Bronchial epithelial cell (primary cell): ENCODE results near the gene HOXB5. TPM values are rescaled to one million over a fixed set of nuclear protein-coding genes. Genes with fewer than 3 reads are reported as not detected.

Source experiments
- DNase-seq: peaks from one replicate; pipeline ENCODE4 v3.0.0-alpha.2; 2010; ENCODE audit warnings: low read depth
- FAIRE-seq: peaks from 2 replicates; lab custom pipeline; 2011; peaks lifted over from hg19 to GRCh38; lab: Jason Lieb, UNC
- H3K27me3 ChIP-seq: 2 replicates; pipeline ENCODE4 v1.5.1; 2011; ENCODE audit warnings: low read length; ENCODE audit not compliant: control insufficient read depth, insufficient read depth
- H3K36me3 ChIP-seq: 2 replicates; pipeline ENCODE4 v1.5.1; 2011; ENCODE audit warnings: low read length; ENCODE audit not compliant: control insufficient read depth, insufficient read depth
- H3K4me3 ChIP-seq: 2 replicates; pipeline ENCODE4 v1.5.1; 2011; ENCODE audit warnings: mild to moderate bottlenecking, low read depth, low read length, control low read depth
- total RNA-seq: library from RNA; depleted of rRNA; stranded (reverse); fragments of >200 nt; gene quantifications from 2 replicates; pipeline ENCODE4 v1.2.1, GENCODE V29; 2014
- TF ChIP-seq, protein P1 (sequence below): IDR thresholded peaks from 2 replicates; pipeline ENCODE4 v1.5.1; 2011; ENCODE audit warnings: mild to moderate bottlenecking, moderate library complexity, low read length, control low read depth, inconsistent platforms; ENCODE audit not compliant: insufficient read depth, severe bottlenecking

Gene HOXB5
- total RNA-seq, 1 donor from 2014 or later = not detected

DNA sequence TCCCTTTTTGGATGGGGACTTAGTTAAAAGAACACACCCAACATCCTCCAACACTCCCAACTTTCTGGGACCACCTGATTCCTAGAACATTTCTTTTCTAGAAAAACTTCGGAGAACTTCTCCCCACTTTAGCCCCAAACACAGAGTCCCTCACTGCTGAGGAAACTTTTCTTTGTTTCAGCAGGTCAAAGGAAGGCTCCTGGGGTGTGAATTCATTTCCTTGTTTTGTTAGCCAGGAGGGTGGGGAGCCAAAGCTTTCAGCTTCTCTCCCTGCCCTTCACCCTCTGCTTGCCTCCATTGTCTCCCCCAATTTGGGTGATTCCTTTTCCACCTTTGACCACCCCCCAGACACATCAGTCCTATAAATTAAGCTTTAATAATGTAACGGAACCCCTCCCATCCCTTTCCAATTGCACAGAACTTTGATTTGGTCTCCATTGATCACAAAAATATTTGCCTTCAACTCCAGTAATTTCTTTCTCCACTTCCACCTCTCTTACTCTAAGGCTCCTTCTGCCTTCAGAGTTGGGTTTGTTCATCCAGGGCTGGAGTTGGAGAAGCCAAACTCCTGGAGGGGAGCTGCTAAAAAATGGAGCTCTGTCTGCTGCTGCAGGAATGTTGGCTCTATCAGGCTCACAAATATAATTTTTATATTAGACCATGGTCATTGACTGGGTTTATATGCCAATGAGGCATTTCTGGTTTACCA is 25.8 kb downstream of the HOXB5 start:
- TF ChIP-seq, protein P1, sequence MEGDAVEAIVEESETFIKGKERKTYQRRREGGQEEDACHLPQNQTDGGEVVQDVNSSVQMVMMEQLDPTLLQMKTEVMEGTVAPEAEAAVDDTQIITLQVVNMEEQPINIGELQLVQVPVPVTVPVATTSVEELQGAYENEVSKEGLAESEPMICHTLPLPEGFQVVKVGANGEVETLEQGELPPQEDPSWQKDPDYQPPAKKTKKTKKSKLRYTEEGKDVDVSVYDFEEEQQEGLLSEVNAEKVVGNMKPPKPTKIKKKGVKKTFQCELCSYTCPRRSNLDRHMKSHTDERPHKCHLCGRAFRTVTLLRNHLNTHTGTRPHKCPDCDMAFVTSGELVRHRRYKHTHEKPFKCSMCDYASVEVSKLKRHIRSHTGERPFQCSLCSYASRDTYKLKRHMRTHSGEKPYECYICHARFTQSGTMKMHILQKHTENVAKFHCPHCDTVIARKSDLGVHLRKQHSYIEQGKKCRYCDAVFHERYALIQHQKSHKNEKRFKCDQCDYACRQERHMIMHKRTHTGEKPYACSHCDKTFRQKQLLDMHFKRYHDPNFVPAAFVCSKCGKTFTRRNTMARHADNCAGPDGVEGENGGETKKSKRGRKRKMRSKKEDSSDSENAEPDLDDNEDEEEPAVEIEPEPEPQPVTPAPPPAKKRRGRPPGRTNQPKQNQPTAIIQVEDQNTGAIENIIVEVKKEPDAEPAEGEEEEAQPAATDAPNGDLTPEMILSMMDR = no peak
- Histone ChIP-seq H3K36me3 (no peaks in the 10 kb centered on the region), H3K27me3 (peaks cover 83% of the 10 kb centered on the region), H3K4me3 (no peak overlapping the region)
- no peak for FAIRE-seq
- no peak for DNase-seq

DNA sequence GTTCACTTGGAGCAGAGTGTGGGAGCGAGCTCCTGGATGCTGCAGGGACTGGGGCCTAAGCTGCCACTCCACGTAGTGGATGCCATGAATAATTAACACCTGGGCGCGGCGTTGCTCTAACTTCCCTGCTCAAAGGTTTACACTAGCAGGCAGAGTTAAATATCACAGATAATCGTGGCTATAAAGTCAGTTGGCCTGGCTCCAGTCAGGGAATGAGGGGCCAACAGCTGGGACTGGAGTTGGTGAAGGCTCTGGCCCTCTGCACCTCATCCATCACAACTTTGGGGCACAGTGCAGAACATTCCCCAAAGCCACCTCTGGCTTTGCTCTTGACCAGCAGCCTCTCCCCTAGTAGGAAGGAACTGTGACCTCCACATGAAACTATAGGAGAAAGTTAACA is 26.4 kb downstream of the HOXB5 start:
- DNase-seq (no peak), FAIRE-seq (no peak)
- TF ChIP-seq, protein P1 = no peak
- H3K27me3 ChIP-seq = peaks cover 83% of the 10 kb centered on the region
- H3K4me3 ChIP-seq = no peak overlapping the region
- no peaks in the 10 kb centered on the region for H3K36me3 ChIP-seq

DNA sequence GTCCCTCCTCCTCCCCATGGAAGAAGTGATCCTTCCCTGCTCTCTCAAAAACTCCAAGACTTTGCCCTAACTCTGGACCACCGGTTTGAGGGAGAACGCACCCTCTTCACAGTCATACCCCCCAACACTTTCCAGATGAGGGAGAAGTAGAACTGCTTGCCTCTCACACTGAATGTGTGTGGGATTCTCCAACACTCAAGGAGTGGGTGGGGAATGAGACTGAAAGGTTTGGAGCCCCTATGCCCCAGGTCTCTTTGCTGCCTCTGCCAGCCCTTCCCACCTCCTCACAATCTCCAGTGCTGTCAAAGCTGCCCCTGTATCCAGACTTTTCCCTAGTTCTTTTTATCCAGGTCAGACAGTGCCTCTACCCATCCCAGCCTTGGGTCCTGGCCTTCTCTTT is 26.9 kb downstream of the HOXB5 start:
- Histone ChIP-seq H3K4me3 (no peak overlapping the region), H3K27me3 (peaks cover 83% of the 10 kb centered on the region), H3K36me3 (no peaks in the 10 kb centered on the region)
- DNase-seq (no peak), FAIRE-seq (no peak)
- TF ChIP-seq, protein P1 = no peak

DNA sequence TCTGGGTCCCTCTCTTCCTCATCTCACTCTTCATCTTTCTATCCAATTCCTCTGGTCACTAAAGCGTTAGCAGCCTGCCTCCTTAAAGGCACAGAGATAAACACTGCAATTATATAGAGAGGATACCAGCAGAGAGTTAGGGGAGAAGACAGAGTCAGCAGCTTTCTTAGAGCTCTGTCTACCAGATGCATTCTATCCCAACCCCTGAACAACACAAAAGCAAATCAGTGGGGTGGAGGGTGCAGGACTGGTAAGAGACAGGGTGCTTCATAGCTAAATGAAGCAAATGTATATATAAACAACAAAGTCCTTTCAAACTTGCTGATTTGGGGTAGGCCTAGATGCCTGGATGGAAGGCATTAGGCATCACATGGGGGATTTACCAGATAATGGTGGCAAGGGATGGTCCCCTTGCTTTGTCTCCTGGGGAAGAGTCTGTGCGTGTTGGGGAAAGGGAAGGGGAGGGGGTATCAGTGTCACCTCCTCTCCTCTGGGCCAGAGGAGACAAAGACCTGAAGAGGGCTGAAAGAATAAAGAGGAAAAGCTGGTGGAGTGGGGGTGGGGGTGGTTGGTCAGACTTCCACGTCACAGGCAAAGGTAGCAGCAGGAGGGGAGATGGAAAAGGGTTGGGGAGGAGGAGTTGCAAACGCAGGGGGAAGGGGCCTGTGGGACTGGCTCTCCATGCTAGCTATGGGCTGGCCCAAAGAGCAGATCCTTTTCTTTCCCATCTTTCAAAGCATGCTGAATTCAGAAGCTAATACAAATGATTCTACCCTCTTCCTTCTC is 27.5 kb downstream of the HOXB5 start:
- no peak for FAIRE-seq
- TF ChIP-seq, protein P1 = no peak
- DNase-seq = no peak
- Histone ChIP-seq H3K36me3 (no peaks in the 10 kb centered on the region), H3K27me3 (peaks cover 83% of the 10 kb centered on the region), H3K4me3 (no peak overlapping the region)

DNA sequence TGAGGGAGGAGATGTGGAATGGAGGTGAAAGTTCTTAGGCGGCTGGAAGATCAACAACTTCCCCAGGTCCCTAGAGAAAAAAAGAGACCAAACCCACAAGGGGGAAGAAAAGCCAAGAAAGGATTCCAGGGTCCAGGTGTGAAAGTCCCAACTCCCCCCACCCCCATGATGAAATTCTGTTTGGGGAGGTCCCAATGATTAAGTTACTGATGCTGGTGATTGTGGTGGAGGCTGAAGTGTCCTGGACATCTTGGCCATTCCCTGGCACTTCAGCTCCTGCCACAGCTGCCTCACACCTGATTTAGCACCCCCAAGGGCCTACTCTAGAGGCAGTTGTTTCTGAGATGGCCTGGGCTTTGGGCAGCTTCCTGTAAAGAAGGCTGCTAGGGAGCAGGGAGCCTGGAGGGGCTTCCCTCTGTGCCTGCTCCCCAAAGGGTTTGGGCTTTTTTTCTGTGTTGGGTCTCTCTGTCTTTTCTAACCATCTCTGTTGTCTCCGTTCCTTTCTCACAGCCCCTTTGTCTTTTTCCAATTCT is 28.5 kb downstream of the HOXB5 start:
- Histone ChIP-seq H3K27me3 (peaks cover 82% of the 10 kb centered on the region), H3K4me3 (no peak overlapping the region), H3K36me3 (no peaks in the 10 kb centered on the region)
- TF ChIP-seq, protein P1 = no peak
- FAIRE-seq = no peak
- DNase-seq = no peak
